GM19328 (cell line): Measurements from ENCODE around the gene DENND4B.
"Not testable (repeated sequence)": the region's sequence is repeated elsewhere in the genome, so short reads cannot be mapped to it uniquely, and the experiment has no call there.

Experiments
- ATAC-seq: cut with Tn5 transposase; IDR thresholded peaks from one replicate; pipeline ENCODE4 v1.9.1; 2021; ENCODE audit warnings: mild to moderate bottlenecking, moderate library complexity; ENCODE audit not compliant: unreplicated experiment

DENND4B gene

GRCh38 chr1:153946622-153947241 lies at the start of gene DENND4B:
DENND4B (minus strand) TSS chr1:153946718; CDS start chr1:153944374, 2,344 bp downstream.
- ATAC-seq: peak; percentile 54

GRCh38 chr1:153995640-153996039 lies 49.1 kb upstream of the DENND4B start:
- no peak for ATAC-seq

GRCh38 chr1:153995202-153995601 lies 48.7 kb upstream of the DENND4B start:
- ATAC-seq: no peak

DNA sequence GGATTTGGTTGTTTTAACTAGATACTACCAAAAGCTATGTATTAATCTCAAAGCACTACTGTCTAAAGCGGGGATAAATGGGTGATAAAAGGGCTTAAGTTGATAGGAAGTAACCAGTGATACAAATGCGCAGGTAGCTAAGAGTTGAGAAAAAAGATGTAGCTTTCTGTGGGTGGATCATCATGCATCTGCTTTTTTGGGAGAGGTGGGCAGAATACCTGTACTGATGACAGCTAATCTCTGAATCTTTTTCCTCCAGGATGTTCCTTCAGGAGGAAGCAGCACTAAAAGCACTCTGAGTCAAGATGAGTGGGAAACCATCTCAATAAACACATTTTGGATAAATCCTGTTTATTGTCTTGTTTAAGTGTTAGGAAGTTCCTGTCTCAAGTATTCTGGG lies 45.3 kb upstream of the DENND4B start:
- no peak for ATAC-seq

DNA sequence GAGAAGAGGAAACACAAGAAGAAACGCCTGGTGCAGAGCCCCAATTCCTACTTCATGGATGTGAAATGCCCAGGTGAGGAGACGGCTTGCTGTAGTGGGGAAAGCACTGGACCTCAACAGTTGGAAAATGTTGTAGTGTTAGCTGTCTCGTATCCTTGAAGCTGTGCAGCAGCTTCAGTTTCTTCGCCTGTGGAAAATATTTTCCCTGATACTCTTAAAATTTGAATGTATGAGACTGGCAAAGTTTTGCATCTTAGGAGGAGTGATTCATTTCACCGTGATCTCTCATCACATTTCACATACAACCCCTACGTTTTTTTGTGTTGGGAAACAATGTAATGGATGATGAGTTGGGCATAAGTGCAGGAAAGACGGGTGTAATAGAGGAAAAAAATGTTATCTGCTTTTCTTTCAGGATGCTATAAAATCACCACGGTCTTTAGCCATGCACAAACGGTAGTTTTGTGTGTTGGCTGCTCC lies 44.7 kb upstream of the DENND4B start:
- no peak for ATAC-seq

- ATAC-seq: peak; percentile 71
These were observed 44.1 kb upstream of the DENND4B start, which contains the start of gene RPS27 for GRCh38 chr1:153990468-153991150. RPS27 (plus strand) TSS chr1:153990762; CDS start chr1:153990797, 35 bp downstream.

GRCh38 chr1:153987621-153988020 lies 41.1 kb upstream of the DENND4B start:
- ATAC-seq: no peak

GRCh38 chr1:153985941-153986761 lies 39.6 kb upstream of the DENND4B start, which contains the start of gene RAB13:
RAB13 (minus strand) TSS chr1:153986339; CDS start chr1:153986236, 103 bp downstream.
- no peak for ATAC-seq

GRCh38 chr1:153985341-153985912 lies 38.9 kb upstream of the DENND4B start:
- no peak for ATAC-seq

GRCh38 chr1:153984123-153984894 lies 37.8 kb upstream of the DENND4B start:
- no peak for ATAC-seq

DNA sequence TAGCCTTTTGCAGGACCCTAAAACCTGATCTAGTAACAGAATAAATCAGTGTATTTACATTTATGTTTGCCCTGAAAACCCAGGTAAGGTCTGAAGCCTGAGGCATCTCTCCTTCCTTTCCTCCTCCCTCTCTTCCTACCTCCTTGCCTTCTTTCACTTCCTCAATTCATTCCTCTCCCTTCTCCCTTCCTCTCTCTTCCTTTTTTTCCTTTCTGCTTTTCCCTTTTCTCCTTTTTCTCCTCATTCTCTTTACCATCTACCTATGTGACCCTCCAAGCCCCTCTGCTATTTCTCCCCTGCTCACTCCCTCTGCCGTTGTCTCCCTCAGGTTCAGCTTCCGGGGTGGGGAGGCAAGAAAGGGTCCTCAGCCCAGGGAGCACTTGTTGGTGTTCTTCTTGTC lies 35.2 kb upstream of the DENND4B start:
- ATAC-seq: not testable (repeated sequence)

GRCh38 chr1:153979091-153979490 lies 32.6 kb upstream of the DENND4B start:
- ATAC-seq: not testable (repeated sequence)

GRCh38 chr1:153978274-153978909 lies 31.9 kb upstream of the DENND4B start:
- ATAC-seq: no peak

GRCh38 chr1:153977250-153978240 lies 31.0 kb upstream of the DENND4B start, which contains the start of gene JTB:
JTB (minus strand) TSS chr1:153977674; CDS start chr1:153977252, 422 bp downstream.
- peak; percentile 66 for ATAC-seq

DNA sequence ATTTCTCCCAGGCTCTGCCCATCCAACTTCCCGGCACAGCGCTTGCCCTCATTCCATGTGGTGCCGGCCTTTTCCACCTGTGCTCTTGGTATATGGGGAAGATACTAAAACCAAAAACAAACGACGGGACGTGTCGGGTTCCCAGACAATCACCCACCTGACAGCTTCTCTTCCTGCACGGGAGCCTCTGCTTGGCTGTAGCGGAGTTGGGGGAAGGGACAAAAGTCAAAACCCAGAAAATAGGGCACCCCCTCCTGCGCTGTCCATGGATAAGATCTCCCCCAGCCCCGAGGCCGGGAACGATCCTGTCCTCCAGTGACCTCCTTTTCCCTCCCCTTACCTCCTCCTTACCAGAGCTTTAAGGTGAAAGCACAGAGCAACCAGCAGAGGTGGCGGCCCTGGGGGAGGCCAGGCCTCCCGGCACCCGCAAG lies 30.3 kb upstream of the DENND4B start:
- no peak for ATAC-seq

GRCh38 chr1:153973525-153973924 lies 27.0 kb upstream of the DENND4B start:
- ATAC-seq: no peak

DNA sequence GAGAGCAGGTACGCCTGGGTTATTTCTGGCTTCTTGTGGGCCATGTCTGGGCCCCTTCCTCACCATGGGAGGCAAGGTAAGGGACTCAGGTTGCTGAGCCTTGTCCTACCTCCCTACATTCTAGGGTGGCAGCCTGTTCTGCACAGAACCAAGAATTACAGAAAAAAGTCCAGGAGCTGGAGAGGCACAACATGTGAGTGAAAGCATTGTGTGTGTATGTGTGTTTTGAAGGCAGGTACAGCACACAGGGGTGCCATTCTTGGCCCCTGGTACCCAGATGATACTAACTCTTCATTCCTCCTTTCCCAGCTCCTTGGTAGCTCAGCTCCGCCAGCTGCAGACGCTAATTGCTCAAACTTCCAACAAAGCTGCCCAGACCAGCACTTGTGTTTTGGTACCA lies 26.6 kb upstream of the DENND4B start:
- ATAC-seq: no peak

DNA sequence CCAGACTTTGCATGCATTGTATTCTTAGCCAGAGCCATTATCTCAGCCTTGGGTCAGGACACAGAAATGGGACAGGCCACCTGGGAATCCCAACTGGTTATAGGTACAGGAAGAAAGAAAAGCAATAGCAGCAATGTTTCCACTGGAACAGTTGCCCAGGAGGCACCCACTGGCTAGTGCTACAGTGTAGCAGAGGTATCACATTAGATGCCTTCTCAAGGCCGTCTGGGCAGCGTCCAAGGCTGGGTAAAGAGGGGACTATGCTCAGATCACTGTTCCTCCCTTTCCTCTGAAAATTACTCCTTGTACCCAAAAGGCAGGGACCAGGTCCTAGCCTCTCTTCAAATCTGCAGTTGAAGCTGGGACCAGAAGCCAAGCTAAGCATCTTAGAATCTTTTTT lies 23.8 kb upstream of the DENND4B start:
- ATAC-seq: no peak
